Gastroesophageal sphincter (tissue), 3 donors: Measurements from ENCODE around the gene AK8.

Experiments used
- EP300 ChIP-seq: sonication (generic); formaldehyde crosslinking; IDR thresholded peaks from one replicate; pipeline ENCODE4 v1.6.1; 2017; ENCODE audit warnings: antibody characterized with exemption, mild to moderate bottlenecking
- POLR2A ChIP-seq, 2 donors: fragments of 450-650 bp; IDR thresholded peaks; one replicate each; pipeline ENCODE4 v1.6.1; 2017; ENCODE audit warnings: antibody characterized with exemption in 2 of 2, mild to moderate bottlenecking in 2 of 2, moderate library complexity in 1 of 2
- TF ChIP-seq, protein P1 (sequence below), 4 experiments: fragments of 200-600 bp in 2 of 4; fragments of 450-650 bp in 2 of 4; sonication (generic) in 1 of 4; IDR thresholded peaks; one replicate each; pipeline ENCODE4 v1.5.1; 2017 to 2019; ENCODE audit warnings: antibody characterized with exemption in 4 of 4, mild to moderate bottlenecking in 2 of 4, moderate library complexity in 2 of 4

DNA sequence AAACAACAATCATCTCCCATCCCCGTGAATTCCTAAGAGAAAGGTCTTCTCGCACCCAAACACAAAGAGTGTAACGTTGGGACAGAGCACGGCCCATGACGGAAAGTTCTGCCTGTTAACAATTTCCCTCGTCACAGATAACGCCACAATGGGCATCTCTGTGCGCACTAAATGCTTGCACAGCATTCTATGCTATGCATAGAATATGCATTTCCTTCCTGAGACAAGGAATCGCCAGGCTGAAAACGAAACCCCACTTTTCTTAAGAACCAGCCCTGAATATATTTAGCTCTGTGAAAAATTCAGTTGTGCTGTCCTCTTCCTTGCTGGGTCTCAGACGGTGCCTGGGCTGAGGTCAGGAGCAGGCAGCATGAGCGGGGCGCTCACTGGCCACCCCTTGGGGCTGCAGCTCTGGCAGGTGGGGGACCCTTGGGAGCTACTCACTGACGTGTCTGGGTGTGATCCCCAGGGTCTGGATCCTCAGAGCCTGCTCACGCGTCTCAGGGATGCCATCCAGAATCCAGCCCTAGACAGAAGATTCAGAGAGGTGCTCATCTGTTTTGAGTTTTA lies 49.8 kb downstream of the AK8 start:
- TF ChIP-seq, protein P1, sequence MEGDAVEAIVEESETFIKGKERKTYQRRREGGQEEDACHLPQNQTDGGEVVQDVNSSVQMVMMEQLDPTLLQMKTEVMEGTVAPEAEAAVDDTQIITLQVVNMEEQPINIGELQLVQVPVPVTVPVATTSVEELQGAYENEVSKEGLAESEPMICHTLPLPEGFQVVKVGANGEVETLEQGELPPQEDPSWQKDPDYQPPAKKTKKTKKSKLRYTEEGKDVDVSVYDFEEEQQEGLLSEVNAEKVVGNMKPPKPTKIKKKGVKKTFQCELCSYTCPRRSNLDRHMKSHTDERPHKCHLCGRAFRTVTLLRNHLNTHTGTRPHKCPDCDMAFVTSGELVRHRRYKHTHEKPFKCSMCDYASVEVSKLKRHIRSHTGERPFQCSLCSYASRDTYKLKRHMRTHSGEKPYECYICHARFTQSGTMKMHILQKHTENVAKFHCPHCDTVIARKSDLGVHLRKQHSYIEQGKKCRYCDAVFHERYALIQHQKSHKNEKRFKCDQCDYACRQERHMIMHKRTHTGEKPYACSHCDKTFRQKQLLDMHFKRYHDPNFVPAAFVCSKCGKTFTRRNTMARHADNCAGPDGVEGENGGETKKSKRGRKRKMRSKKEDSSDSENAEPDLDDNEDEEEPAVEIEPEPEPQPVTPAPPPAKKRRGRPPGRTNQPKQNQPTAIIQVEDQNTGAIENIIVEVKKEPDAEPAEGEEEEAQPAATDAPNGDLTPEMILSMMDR (IDR thresholded peaks at IDR 0.05) = no peak
- no peak for TF ChIP-seq EP300
- TF ChIP-seq POLR2A (IDR thresholded peaks at IDR 0.05) = no peak
